ENCODE measurements around the gene JMJD1C. TPM values are rescaled to one million over a fixed set of nuclear protein-coding genes. Genes with fewer than 3 reads are reported as not detected.

Gene JMJD1C
- total and polyA plus RNA-seq, 10 of the 15 experiments (the other 5 are each of a cell fraction or from before 2014, with no cell fraction given): 31.2 to 83.3 (median 49.5) TPM

DNA sequence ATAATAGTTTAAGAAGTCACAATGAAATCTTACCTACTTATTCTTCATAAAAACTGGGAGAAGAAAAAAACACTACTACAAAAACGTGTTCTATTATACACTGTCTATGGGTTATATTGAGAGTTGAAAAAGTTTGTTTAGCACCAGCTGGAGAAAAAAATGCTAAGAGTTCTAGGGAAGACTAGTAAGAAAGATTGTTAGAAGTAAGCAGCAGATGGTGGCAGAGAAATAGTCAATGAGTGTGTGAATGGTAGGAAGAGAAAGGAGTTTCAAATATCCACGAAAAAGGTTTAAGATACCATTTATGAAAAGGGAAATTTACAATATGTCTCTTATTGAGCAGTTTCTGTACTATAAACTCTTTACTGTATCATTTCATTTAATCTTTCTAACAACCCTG, 208.0 kb downstream of the JMJD1C start:
- BruUV-seq (replicated peaks): no TSS peak
- H4K20me1 ChIP-seq (ENCODE audit: control insufficient read depth, insufficient read depth): peaks cover 2% of the 10 kb centered on the region; the same call in 1 of the 2 replicates

More for the DNA sequence above, 208.0 kb downstream of the JMJD1C start:
- no peak for ATAC-seq
- ChIA-PET RAD21 (ENCODE audit: unreplicated experiment) (interaction anchor here (0.5 to 6.7 kb wide), 8 partner anchors 11 to 462 kb away, joined by 3 to 67 read pairs (median 6); no protein-coding TSS in a partner anchor), SMC1A (ENCODE audit: uncharacterized antibody, unreplicated experiment) (interaction anchor here (1.1 to 6.9 kb wide), 16 partner anchors 10 to 371 kb away, joined by 3 to 68 read pairs (median 4); no protein-coding TSS in a partner anchor), POLR2A (interaction anchor here (0.5 to 2.8 kb wide), 10 partner anchors 10 to 261 kb away, joined by 3 to 8 read pairs (median 4); no protein-coding TSS in a partner anchor), CTCF (interaction anchor here (0.6 to 5.4 kb wide), 7 partner anchors 12 to 372 kb away, joined by 3 to 33 read pairs (median 3); no protein-coding TSS in a partner anchor)
- in situ Hi-C loops (cut with MboI): no loop called here
- Histone ChIP-seq H3K4me2 (ENCODE audit: control insufficient read depth, insufficient read depth) (peak overlapping the region; percentile 93), H3K27me3 (replicated peaks in 1 of 2; ENCODE audit: control insufficient read depth in 2 of 2, insufficient read depth in 2 of 2, low read length in 1 of 2) (no peaks in the 10 kb centered on the region), H3K79me2 (ENCODE audit: control insufficient read depth, insufficient read depth, low read length) (peaks cover 97% of the 10 kb centered on the region), H3K9ac (ENCODE audit: control insufficient read depth, insufficient read depth, low read length) (no peak overlapping the region), H3K36me3 (ENCODE audit: control insufficient read depth in 2 of 2, insufficient read depth in 2 of 2, low read length in 1 of 2) (peaks cover 0 to 10% of the 10 kb centered on the region in 2 experiments; a peak in 2 of 4 replicates), H3K27ac (ENCODE audit: control insufficient read depth, insufficient read depth) (peak overlapping the region; percentile 42; the same call in 1 of the 2 replicates), H3K4me3 (peak overlapping the region; percentile 11; the same call in 1 of the 2 replicates), H3K4me1 (ENCODE audit: control insufficient read depth, insufficient read depth, low read length) (peaks cover 37% of the 10 kb centered on the region), H2AFZ (ENCODE audit: control insufficient read depth, low read depth, low read length) (no peak overlapping the region), H3K9me3 (replicated peaks; ENCODE audit: control insufficient read depth, insufficient read depth, low read length) (no peaks in the 10 kb centered on the region; the same call in 2 of the 3 replicates)
- FAIRE-seq: peak; percentile 23
- no peak for DNase-seq (ENCODE audit: low read depth, low spot score)
- intact Hi-C loops (cut with micrococcal nuclease; ENCODE audit: unreplicated experiment): loop anchor here (2.0 kb wide), 2 partner anchors 83 to 371 kb away; no protein-coding TSS in a partner anchor
- TF ChIP-seq BCL11A (IDR thresholded peaks at IDR 0.05; ENCODE audit: low read depth, low read length): no peak
- TF ChIP-seq HCFC1 (IDR thresholded peaks at IDR 0.05; ENCODE audit: low read length): no peak
- TF ChIP-seq IRF4 (IDR thresholded peaks at IDR 0.05; ENCODE audit: low read depth, low read length): no peak
- TF ChIP-seq IRF3 (IDR thresholded peaks at IDR 0.05): no peak
- no peak for TF ChIP-seq MYB (IDR thresholded peaks at IDR 0.05; ENCODE audit: borderline replicate concordance, low read depth, low read length)
- no peak for TF ChIP-seq TARDBP (IDR thresholded peaks at IDR 0.05; ENCODE audit: borderline replicate concordance)
- TF ChIP-seq STAT1 (conservative IDR thresholded peaks at IDR 0.05): no peak
- no peak for TF ChIP-seq SMAD5 (IDR thresholded peaks at IDR 0.05; ENCODE audit: low read depth)
- no peak for TF ChIP-seq SREBF2 (IDR thresholded peaks at IDR 0.05; ENCODE audit: low read length)
- TF ChIP-seq CBFB (IDR thresholded peaks at IDR 0.05; ENCODE audit: low read depth): no peak
- TF ChIP-seq MEF2B (IDR thresholded peaks at IDR 0.05; ENCODE audit: partially characterized antibody, poor library complexity, severe bottlenecking): no peak
- no peak for TF ChIP-seq NR2C1 (IDR thresholded peaks at IDR 0.05)
- TF ChIP-seq, protein P1, sequence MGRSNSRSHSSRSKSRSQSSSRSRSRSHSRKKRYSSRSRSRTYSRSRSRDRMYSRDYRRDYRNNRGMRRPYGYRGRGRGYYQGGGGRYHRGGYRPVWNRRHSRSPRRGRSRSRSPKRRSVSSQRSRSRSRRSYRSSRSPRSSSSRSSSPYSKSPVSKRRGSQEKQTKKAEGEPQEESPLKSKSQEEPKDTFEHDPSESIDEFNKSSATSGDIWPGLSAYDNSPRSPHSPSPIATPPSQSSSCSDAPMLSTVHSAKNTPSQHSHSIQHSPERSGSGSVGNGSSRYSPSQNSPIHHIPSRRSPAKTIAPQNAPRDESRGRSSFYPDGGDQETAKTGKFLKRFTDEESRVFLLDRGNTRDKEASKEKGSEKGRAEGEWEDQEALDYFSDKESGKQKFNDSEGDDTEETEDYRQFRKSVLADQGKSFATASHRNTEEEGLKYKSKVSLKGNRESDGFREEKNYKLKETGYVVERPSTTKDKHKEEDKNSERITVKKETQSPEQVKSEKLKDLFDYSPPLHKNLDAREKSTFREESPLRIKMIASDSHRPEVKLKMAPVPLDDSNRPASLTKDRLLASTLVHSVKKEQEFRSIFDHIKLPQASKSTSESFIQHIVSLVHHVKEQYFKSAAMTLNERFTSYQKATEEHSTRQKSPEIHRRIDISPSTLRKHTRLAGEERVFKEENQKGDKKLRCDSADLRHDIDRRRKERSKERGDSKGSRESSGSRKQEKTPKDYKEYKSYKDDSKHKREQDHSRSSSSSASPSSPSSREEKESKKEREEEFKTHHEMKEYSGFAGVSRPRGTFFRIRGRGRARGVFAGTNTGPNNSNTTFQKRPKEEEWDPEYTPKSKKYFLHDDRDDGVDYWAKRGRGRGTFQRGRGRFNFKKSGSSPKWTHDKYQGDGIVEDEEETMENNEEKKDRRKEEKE (IDR thresholded peaks at IDR 0.05): no peak
- TF ChIP-seq GABPA (IDR thresholded peaks at IDR 0.05; ENCODE audit: low read depth): no peak
- TF ChIP-seq, protein P2, sequence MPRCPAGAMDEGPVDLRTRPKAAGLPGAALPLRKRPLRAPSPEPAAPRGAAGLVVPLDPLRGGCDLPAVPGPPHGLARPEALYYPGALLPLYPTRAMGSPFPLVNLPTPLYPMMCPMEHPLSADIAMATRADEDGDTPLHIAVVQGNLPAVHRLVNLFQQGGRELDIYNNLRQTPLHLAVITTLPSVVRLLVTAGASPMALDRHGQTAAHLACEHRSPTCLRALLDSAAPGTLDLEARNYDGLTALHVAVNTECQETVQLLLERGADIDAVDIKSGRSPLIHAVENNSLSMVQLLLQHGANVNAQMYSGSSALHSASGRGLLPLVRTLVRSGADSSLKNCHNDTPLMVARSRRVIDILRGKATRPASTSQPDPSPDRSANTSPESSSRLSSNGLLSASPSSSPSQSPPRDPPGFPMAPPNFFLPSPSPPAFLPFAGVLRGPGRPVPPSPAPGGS (IDR thresholded peaks at IDR 0.05; ENCODE audit: borderline replicate concordance, insufficient read depth, low read depth, low read length, poor library complexity, severe bottlenecking): no peak
- 19% methylated on average over 2 of the region's 2 CpGs for WGBS (ENCODE audit: insufficient coverage, insufficient replicate concordance, low lambda C conversion rate, missing lambda C conversion rate)

Data from GM12878 (cell line).